Natural killer cell (primary cell): ENCODE measurements around the gene PIPOX. TPM values are rescaled to one million over a fixed set of nuclear protein-coding genes. Genes with fewer than 3 reads are reported as not detected.

Source experiments
- ATAC-seq, 3 donors: fragments of 150-1000 bp in 2 of 3; fragments of 200-7000 bp in 1 of 3; cut with Tn5 transposase; 1 replicate in 1 of 3; 2 replicates in 2 of 3; pipeline ENCODE4 v1.10.0; 2021; ENCODE audit warnings: mild to moderate bottlenecking in 2 of 3, moderate library complexity in 2 of 3
- DNase-seq, 2 donors: peaks; one replicate each; pipeline versions ENCODE4 v3.0.0 to v3.0.0-alpha.2; 2013 to 2021; ENCODE audit warnings: mixed read lengths in 1 of 2
- H3K27ac ChIP-seq: one replicate; pipeline ENCODE4 v1.5.1; 2013; ENCODE audit warnings: mild to moderate bottlenecking, low read length
- H3K27me3 ChIP-seq: one replicate; pipeline ENCODE4 v1.6.1; 2013; ENCODE audit warnings: low read length; ENCODE audit not compliant: control insufficient read depth, insufficient read depth
- H3K36me3 ChIP-seq: one replicate; pipeline ENCODE4 v1.6.1; 2013; ENCODE audit warnings: low read length; ENCODE audit not compliant: control insufficient read depth, insufficient read depth
- H3K4me1 ChIP-seq: one replicate; pipeline ENCODE4 v1.6.1; 2013; ENCODE audit warnings: low read length; ENCODE audit not compliant: control insufficient read depth, insufficient read depth
- H3K4me3 ChIP-seq: one replicate; pipeline ENCODE4 v1.5.1; 2013; ENCODE audit warnings: low read length
- H3K9me3 ChIP-seq: one replicate; pipeline ENCODE4 v1.6.1; 2013; ENCODE audit warnings: low read length; ENCODE audit not compliant: control insufficient read depth, insufficient read depth
- H3K27ac Mint-ChIP-seq, 2 donors: one replicate each; pipeline ENCODE4 v1.8.0; 2022; ENCODE audit warnings: mild to moderate bottlenecking in 2 of 2, mixed read lengths in 2 of 2, moderate library complexity in 1 of 2
- H3K27me3 Mint-ChIP-seq, 2 donors: one replicate each; pipeline ENCODE4 v1.8.0; 2022; ENCODE audit warnings: low read depth in 2 of 2, mixed read lengths in 2 of 2
- H3K36me3 Mint-ChIP-seq: one replicate; pipeline ENCODE4 v1.8.0; 2022; ENCODE audit warnings: mixed read lengths
- H3K4me1 Mint-ChIP-seq, 2 donors: one replicate each; pipeline ENCODE4 v1.8.0; 2022; ENCODE audit warnings: mixed read lengths in 2 of 2
- H3K4me3 Mint-ChIP-seq: one replicate; pipeline ENCODE4 v1.8.0; 2022; ENCODE audit warnings: mild to moderate bottlenecking, moderate library complexity, mixed read lengths
- H3K9me3 Mint-ChIP-seq, 2 donors: one replicate each; pipeline ENCODE4 v1.8.0; 2022; ENCODE audit warnings: mixed read lengths in 2 of 2
- CTCF ChIP-seq: fragments of 200-600 bp; IDR thresholded peaks from one replicate; pipeline ENCODE4 v1.8.0; 2022; ENCODE audit warnings: antibody characterized with exemption
- WGBS: methylation state at CpG from one replicate; pipeline ENCODE4 v1.1.7; 2013; ENCODE audit warnings: missing lambda C conversion rate; ENCODE audit not compliant: insufficient coverage; 5-methylcytosine and 5-hydroxymethylcytosine counted together
- intact Hi-C: fragments of 100-400 bp; cut with micrococcal nuclease; formaldehyde crosslinking; loops from one replicate; pipeline ENCODE4 v1.14.2; 2022
- total RNA-seq, 4 donors: library from RNA; stranded (reverse); fragments of 120-200 nt in 1 of 4; gene quantifications; one replicate each; pipeline versions ENCODE4 v1.2.3 to v1.2.4, GENCODE V29; 2013 to 2022

The PIPOX gene
- total RNA-seq, 3 donors from 2014 or later (not counting 1 experiment from before 2014, with no cell fraction given), result 3.0 to 5.8 (median 3.4) TPM

GRCh38 chr17:29090108-29090507 lies 47.2 kb downstream of the PIPOX start:
- Mint-ChIP-seq H3K27me3 (no peaks in the 10 kb centered on the region), H3K36me3 (peaks cover 14% of the 10 kb centered on the region), H3K4me3 (no peak overlapping the region), H3K9me3 (no peaks in the 10 kb centered on the region), H3K4me1 (no peaks in the 10 kb centered on the region), H3K27ac (peak overlapping the region in 1 of 2 donors; percentile 48)
- TF ChIP-seq CTCF, result no peak
- no peaks in the 10 kb centered on the region for H3K4me1 ChIP-seq
- H3K9me3 ChIP-seq, result no peaks in the 10 kb centered on the region
- H3K4me3 ChIP-seq, result no peak overlapping the region
- WGBS, result 79% methylated on average over 4 of the region's 4 CpGs
- no peak overlapping the region for H3K27ac ChIP-seq
- peaks cover 88% of the 10 kb centered on the region for H3K36me3 ChIP-seq
- intact Hi-C loops, result no loop called here
- no peaks in the 10 kb centered on the region for H3K27me3 ChIP-seq
- ATAC-seq (no peak), DNase-seq (no peak)

GRCh38 chr17:29090750-29091605 lies 48.0 kb downstream of the PIPOX start:
- H3K27me3 Mint-ChIP-seq, result no peaks in the 10 kb centered on the region
- peaks cover 87% of the 10 kb centered on the region for H3K36me3 ChIP-seq
- no peak for TF ChIP-seq CTCF
- H3K4me1 Mint-ChIP-seq, result no peaks in the 10 kb centered on the region
- no peaks in the 10 kb centered on the region for H3K4me1 ChIP-seq
- ATAC-seq, result no peak
- no peaks in the 10 kb centered on the region for H3K9me3 Mint-ChIP-seq
- DNase-seq, result no peak
- no peaks in the 10 kb centered on the region for H3K9me3 ChIP-seq
- no peaks in the 10 kb centered on the region for H3K27me3 ChIP-seq
- H3K27ac ChIP-seq, result no peak overlapping the region
- peaks cover 14% of the 10 kb centered on the region for H3K36me3 Mint-ChIP-seq
- H3K4me3 Mint-ChIP-seq, result no peak overlapping the region
- H3K27ac Mint-ChIP-seq, result no peak overlapping the region
- no peak overlapping the region for H3K4me3 ChIP-seq
- intact Hi-C loops, result no loop called here
- 92% methylated on average over 11 of the region's 12 CpGs for WGBS

- no peak for DNase-seq
- Histone ChIP-seq H3K27ac (no peak overlapping the region), H3K36me3 (peaks cover 87% of the 10 kb centered on the region), H3K9me3 (no peaks in the 10 kb centered on the region), H3K4me1 (no peaks in the 10 kb centered on the region), H3K27me3 (no peaks in the 10 kb centered on the region), H3K4me3 (no peak overlapping the region)
- TF ChIP-seq CTCF, result no peak
- Mint-ChIP-seq H3K9me3 (no peaks in the 10 kb centered on the region), H3K4me3 (no peak overlapping the region), H3K27ac (no peak overlapping the region), H3K4me1 (no peaks in the 10 kb centered on the region), H3K27me3 (no peaks in the 10 kb centered on the region), H3K36me3 (peaks cover 14% of the 10 kb centered on the region)
- 97% methylated on average over 13 of the region's 13 CpGs for WGBS
- ATAC-seq, result no peak
- intact Hi-C loops, result no loop called here
Observed at GRCh38 chr17:29091606-29092289, 48.8 kb downstream of the PIPOX start.
